Anterior cingulate cortex (tissue), 58 donors: Measurements from ENCODE around the gene ARID1B.

Source experiments
- DNase-seq, 58 donors: peaks; one replicate each; lab custom pipeline; 2025; lab: John Stamatoyannopoulos, UW

The ARID1B gene

GRCh38 chr6:156897907-156898531, 120.8 kb downstream of the ARID1B start:
- no peak for DNase-seq

- no peak for DNase-seq
Measured at GRCh38 chr6:156899071-156899470, 121.9 kb downstream of the ARID1B start.

GRCh38 chr6:156899532-156900135, 122.5 kb downstream of the ARID1B start:
- DNase-seq: no peak

- DNase-seq: no peak
Measured at GRCh38 chr6:156900292-156900691, 123.1 kb downstream of the ARID1B start.

GRCh38 chr6:156901309-156902019, 124.3 kb downstream of the ARID1B start:
- DNase-seq: no peak

- DNase-seq: no peak
Measured at GRCh38 chr6:156902782-156903181, 125.6 kb downstream of the ARID1B start.

GRCh38 chr6:156904176-156904967, 127.2 kb downstream of the ARID1B start:
- no peak for DNase-seq

- DNase-seq: no peak
Measured at GRCh38 chr6:156905801-156906200, 128.6 kb downstream of the ARID1B start.

- DNase-seq: no peak
Measured at GRCh38 chr6:156906451-156906850, 129.3 kb downstream of the ARID1B start.

- DNase-seq: no peak
Measured at GRCh38 chr6:156909212-156910010, 132.2 kb downstream of the ARID1B start.

GRCh38 chr6:156910011-156910334, 132.8 kb downstream of the ARID1B start:
- DNase-seq: no peak

- no peak for DNase-seq
Measured at GRCh38 chr6:156910938-156911337, 133.8 kb downstream of the ARID1B start.

- DNase-seq: no peak
Measured at GRCh38 chr6:156911581-156911980, 134.4 kb downstream of the ARID1B start.

GRCh38 chr6:156912431-156912830, 135.3 kb downstream of the ARID1B start:
- peak in 1 of 58 donors; percentile 10 for DNase-seq

GRCh38 chr6:156914181-156914580, 137.0 kb downstream of the ARID1B start:
- DNase-seq: no peak

GRCh38 chr6:156916130-156916801, 139.1 kb downstream of the ARID1B start:
- no peak for DNase-seq

- DNase-seq: no peak
Measured at GRCh38 chr6:156917213-156917612, 140.0 kb downstream of the ARID1B start.

- no peak for DNase-seq
Measured at GRCh38 chr6:156918647-156919046, 141.5 kb downstream of the ARID1B start.

GRCh38 chr6:156919370-156919769, 142.2 kb downstream of the ARID1B start:
- no peak for DNase-seq
